Loucy (cell line): Measurements from ENCODE around the gene ZNF319.

Experiments used
- H2AFZ ChIP-seq: fragments of 200-600 bp; sonication (generic); 2 replicates; pipeline ENCODE4 v1.6.0; 2016; ENCODE audit warnings: antibody characterized with exemption, mild to moderate bottlenecking, low read length, moderate library complexity
- H3F3A ChIP-seq: fragments of 200-600 bp; 2 replicates; pipeline ENCODE4 v1.6.0; 2016; ENCODE audit warnings: antibody characterized with exemption, low read depth, mild to moderate bottlenecking
- H3K27me3 ChIP-seq: fragments of 200-600 bp; sonication (generic); 2 replicates; pipeline ENCODE4 v1.6.1; 2014; ENCODE audit warnings: low read length, mild to moderate bottlenecking; ENCODE audit not compliant: insufficient read depth, poor library complexity, severe bottlenecking
- H3K36me3 ChIP-seq: fragments of 200-600 bp; sonication (generic); 2 replicates; pipeline ENCODE4 v1.6.1; 2016; ENCODE audit warnings: low read length; ENCODE audit not compliant: insufficient read depth
- H3K4me1 ChIP-seq: fragments of 200-600 bp; sonication (generic); 2 replicates; pipeline ENCODE4 v1.5.1; 2014; ENCODE audit warnings: low read length, mild to moderate bottlenecking; ENCODE audit not compliant: insufficient read depth, poor library complexity, severe bottlenecking
- H3K4me2 ChIP-seq: fragments of 200-600 bp; sonication (generic); 2 replicates; pipeline ENCODE4 v1.6.0; 2014; ENCODE audit warnings: antibody characterized with exemption, low read length, low read depth, mild to moderate bottlenecking; ENCODE audit not compliant: poor library complexity, severe bottlenecking
- H3K4me3 ChIP-seq: fragments of 200-600 bp; sonication (generic); 2 replicates; pipeline ENCODE4 v1.5.1; 2014; ENCODE audit warnings: low read length, mild to moderate bottlenecking, mixed read lengths; ENCODE audit not compliant: poor library complexity, severe bottlenecking
- H3K79me2 ChIP-seq: fragments of 200-600 bp; sonication (generic); 2 replicates; pipeline ENCODE4 v1.6.1; 2014; ENCODE audit warnings: low read length; ENCODE audit not compliant: insufficient read depth
- H3K9ac ChIP-seq: fragments of 200-600 bp; sonication (generic); 2 replicates; pipeline ENCODE4 v1.6.0; 2014; ENCODE audit warnings: mild to moderate bottlenecking, low read depth, low read length, moderate library complexity; ENCODE audit not compliant: poor library complexity, severe bottlenecking
- H3K9me2 ChIP-seq: fragments of 200-600 bp; sonication (generic); replicated peaks from 2 replicates; pipeline ENCODE4 v1.6.1; 2016; ENCODE audit warnings: low read depth, low read length, mixed read lengths
- H3K9me3 ChIP-seq: fragments of 200-600 bp; sonication (generic); 2 replicates; pipeline ENCODE4 v1.6.1; 2014; ENCODE audit warnings: mild to moderate bottlenecking, antibody characterized with exemption, low read length, low read depth; ENCODE audit not compliant: insufficient read depth
- H4K20me1 ChIP-seq: fragments of 200-600 bp; sonication (generic); 2 replicates; pipeline ENCODE4 v1.6.0; 2014; ENCODE audit warnings: antibody characterized with exemption, low read length, mild to moderate bottlenecking; ENCODE audit not compliant: insufficient read depth, poor library complexity, severe bottlenecking
- CTCF ChIP-seq: fragments of 200-600 bp; sonication (generic); conservative IDR thresholded peaks from 2 replicates; pipeline ENCODE4 v1.5.1; 2014; ENCODE audit warnings: mild to moderate bottlenecking, antibody characterized with exemption, low read length
- EZH2phosphoT487 ChIP-seq: fragments of 200-600 bp; IDR thresholded peaks from 2 replicates; pipeline ENCODE4 v1.6.1; 2018; ENCODE audit warnings: antibody characterized with exemption, mild to moderate bottlenecking, moderate library complexity, borderline replicate concordance

ZNF319 gene

GRCh38 chr16:58038219-58038641 is 37.8 kb upstream of the ZNF319 start:
- no peak overlapping the region for H3K4me2 ChIP-seq
- H4K20me1 ChIP-seq = no peaks in the 10 kb centered on the region
- H3K4me3 ChIP-seq = no peak overlapping the region
- no peaks in the 10 kb centered on the region for H3K27me3 ChIP-seq
- no peaks in the 10 kb centered on the region for H3K9me2 ChIP-seq
- H3K9me3 ChIP-seq = no peaks in the 10 kb centered on the region
- no peaks in the 10 kb centered on the region for H3K4me1 ChIP-seq
- no peaks in the 10 kb centered on the region for H3K79me2 ChIP-seq
- no peak overlapping the region for H3K9ac ChIP-seq
- no peaks in the 10 kb centered on the region for H3F3A ChIP-seq
- H3K36me3 ChIP-seq = no peaks in the 10 kb centered on the region
- no peak overlapping the region for H2AFZ ChIP-seq
- TF ChIP-seq CTCF (no peak), EZH2phosphoT487 (no peak)

DNA sequence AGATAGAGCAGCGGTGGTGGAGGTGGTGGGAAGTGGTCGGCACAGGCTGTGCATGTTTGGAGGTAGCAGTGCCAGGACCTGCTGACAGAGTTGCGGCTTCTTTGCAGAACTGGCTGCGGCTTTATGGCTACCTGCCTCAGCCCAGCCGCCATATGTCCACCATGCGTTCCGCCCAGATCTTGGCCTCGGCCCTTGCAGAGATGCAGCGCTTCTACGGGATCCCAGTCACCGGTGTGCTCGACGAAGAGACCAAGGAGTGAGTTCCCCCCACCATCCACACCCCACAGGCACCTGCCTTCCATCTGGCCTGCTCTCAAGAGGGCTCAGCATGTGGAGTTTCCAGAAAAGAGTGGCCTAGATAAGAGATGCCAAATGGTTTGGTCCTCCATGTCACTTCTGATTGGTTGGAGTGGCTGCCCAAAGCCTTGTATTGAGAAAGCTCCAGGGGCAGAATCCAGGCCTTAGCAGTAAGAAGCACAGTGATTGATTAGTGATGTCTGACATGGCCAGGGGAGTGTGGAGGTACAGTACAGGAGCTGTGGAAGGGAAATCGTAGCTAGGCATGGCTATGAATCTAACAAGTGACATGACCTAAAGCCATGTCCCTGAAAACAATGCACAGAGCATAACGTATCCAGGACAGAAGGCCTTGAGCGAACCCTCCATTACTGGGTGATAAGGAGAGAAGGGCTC is 37.0 kb upstream of the ZNF319 start:
- H3K9me2 ChIP-seq = no peaks in the 10 kb centered on the region
- no peaks in the 10 kb centered on the region for H4K20me1 ChIP-seq
- TF ChIP-seq EZH2phosphoT487 (no peak), CTCF (no peak)
- H3K36me3 ChIP-seq = no peaks in the 10 kb centered on the region
- no peaks in the 10 kb centered on the region for H3K9me3 ChIP-seq
- H3K4me1 ChIP-seq = no peaks in the 10 kb centered on the region
- no peaks in the 10 kb centered on the region for H3F3A ChIP-seq
- no peaks in the 10 kb centered on the region for H3K79me2 ChIP-seq
- H3K4me3 ChIP-seq = no peak overlapping the region
- H3K27me3 ChIP-seq = no peaks in the 10 kb centered on the region
- no peak overlapping the region for H3K4me2 ChIP-seq
- H3K9ac ChIP-seq = no peak overlapping the region
- no peak overlapping the region for H2AFZ ChIP-seq

GRCh38 chr16:58036943-58037342 is 36.5 kb upstream of the ZNF319 start:
- Histone ChIP-seq H3K4me3 (no peak overlapping the region), H4K20me1 (no peaks in the 10 kb centered on the region), H3K79me2 (no peaks in the 10 kb centered on the region), H3K4me2 (no peak overlapping the region), H3K4me1 (no peaks in the 10 kb centered on the region), H3K9ac (no peak overlapping the region), H3K36me3 (no peaks in the 10 kb centered on the region), H3K27me3 (no peaks in the 10 kb centered on the region), H3K9me3 (no peaks in the 10 kb centered on the region), H3F3A (no peaks in the 10 kb centered on the region), H3K9me2 (no peaks in the 10 kb centered on the region), H2AFZ (no peak overlapping the region)
- TF ChIP-seq CTCF (no peak), EZH2phosphoT487 (no peak)
